HEK293T (cell line): Measurements from ENCODE around the gene ABHD3.

Source experiments
- FOXK2 ChIP-seq: fragments of 450-650 bp; IDR thresholded peaks from 2 replicates; pipeline ENCODE4 v1.6.1; 2016; ENCODE audit warnings: mild to moderate bottlenecking
- HDGF ChIP-seq: fragments of 450-650 bp; IDR thresholded peaks from 2 replicates; pipeline ENCODE4 v1.6.1; 2017; ENCODE audit warnings: antibody characterized with exemption, borderline replicate concordance
- NFRKB ChIP-seq: fragments of 450-650 bp; IDR thresholded peaks from 2 replicates; pipeline ENCODE4 v1.6.1; 2016; ENCODE audit warnings: mild to moderate bottlenecking, moderate library complexity

DNA sequence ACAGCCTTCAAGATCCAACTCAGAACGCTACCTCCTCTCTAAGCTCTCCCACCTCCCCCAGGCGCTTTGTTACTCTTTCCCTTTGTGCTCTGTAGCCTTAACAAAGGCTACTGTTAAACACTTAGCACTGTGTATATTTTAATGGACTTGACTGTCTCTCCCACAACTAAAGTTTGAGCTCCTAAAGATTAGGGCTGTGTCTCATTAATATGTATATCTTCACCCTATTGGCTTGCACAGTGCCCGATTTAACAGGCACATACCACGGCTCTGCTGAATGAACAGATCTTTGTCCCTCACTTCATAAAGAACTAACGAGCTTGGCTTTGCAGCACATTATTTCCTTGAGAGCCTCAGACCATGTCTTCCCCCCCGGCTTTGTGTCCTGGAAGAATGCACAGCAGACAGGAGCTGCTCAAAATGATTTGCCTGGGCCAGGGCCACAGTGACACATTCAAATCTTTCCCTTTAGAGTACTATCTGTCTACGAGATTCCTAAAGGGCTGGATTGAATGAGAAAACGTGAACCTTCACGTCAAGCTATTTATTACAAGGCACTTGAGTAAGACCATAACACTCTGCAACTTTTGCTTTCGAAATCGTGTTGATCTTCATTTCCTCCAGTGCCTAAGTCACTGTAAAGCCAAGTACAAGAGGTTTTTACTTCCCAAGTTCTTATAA, 22.1 kb downstream of the ABHD3 start:
- TF ChIP-seq HDGF (no peak), NFRKB (no peak), FOXK2 (no peak)
